ENCODE results near the gene GALK2.

GALK2 gene

DNA sequence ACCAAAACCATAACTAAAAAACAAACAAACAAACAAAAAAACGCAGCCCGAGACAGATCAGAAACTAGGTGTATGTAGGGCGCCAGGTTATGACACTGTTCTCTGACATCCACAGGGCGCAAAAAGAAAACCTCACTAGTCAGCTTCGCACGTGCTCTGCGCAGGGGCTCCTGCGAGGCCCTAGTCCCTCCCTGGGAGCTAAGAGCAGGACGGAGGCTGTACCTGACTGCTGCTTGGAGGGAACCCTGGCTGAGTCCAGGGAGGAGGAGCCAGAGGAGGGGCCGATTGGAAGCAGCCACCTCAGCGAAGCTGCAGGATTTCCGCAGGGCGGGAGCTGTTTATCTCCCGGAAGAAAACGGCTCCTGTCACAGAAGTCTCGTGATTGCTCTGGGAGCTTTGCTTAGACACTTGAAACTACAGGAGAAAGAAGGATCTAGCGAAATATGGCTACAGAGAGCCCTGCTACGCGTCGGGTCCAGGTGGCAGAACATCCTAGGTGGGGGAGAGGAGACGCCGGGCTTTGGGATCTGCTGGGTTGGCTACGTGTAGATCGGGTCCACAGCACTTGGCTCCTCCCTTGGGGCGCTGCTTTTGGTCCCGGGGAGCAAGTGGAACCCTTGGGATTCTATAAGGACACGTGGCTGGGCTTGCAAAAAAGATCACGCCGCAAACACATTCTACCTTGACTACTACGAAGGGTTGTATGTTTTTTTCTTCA is at the start of gene GALK2:
GALK2 (plus strand) TSS at position 368 of the 718 bp plus-strand sequence; CDS start at position 444, 76 bp downstream.
- DNase-seq, result peak; percentile 80

DNA sequence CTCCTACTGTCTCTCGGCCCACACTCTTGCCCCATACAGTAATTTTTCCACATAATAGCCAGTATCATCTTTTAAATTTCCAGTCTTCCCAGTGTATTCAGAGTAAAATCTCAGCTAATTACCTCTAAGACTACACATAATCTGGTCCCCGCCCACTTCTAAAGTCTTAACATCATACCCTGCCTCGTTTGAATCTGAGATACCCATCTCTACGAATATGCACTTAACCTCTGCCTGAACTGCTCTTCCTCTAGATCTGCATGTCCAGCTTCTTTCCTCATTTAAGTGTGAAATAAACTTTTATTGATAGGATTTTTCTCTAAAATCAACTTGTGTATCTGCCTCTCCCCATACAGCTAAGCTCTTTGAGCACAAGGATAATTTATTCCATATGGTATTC is 49.2 kb upstream of the GALK2 start:
- no peak for DNase-seq

DNA sequence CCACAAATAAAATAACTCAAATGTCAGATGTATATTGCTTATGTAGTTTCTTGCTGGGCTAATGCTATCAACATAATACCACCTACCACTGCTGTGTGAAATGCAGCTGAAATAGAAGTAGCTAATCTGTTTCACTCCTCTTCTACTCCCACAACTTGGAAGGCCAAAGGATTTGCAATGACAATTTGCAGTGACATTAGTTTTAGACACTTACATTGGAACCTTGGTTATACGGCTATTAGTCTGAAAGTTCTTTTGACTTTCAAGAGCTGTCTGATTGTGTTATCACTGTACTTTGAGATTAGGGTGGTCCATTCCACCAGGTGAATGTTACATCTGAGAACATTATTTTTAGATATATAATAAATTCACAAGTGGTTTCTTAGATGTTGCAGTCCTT is 48.1 kb upstream of the GALK2 start:
- no peak for DNase-seq

DNA sequence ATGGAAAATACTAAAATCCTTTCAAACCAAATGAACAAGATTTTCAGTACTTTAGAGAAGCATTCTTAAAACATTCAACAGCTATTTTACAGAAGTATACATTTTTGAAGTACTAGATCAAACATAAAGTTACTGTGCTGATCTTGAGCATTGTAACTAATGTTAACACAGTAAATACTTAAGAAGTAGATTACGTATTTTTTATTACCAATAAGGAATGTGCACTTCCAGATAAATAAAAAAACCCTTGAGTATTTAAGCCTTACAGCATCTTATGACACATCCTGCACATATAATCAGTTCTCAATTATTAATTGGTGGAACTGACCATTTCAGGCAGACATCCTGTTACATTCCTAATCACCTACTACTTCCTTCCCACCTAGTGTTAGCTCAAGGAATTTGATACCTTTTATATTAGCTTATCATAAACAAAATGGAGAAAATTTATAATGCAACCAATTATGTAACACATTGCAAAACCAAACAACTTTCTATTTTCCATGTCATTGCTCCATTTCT is 47.4 kb upstream of the GALK2 start:
- DNase-seq, result no peak

DNA sequence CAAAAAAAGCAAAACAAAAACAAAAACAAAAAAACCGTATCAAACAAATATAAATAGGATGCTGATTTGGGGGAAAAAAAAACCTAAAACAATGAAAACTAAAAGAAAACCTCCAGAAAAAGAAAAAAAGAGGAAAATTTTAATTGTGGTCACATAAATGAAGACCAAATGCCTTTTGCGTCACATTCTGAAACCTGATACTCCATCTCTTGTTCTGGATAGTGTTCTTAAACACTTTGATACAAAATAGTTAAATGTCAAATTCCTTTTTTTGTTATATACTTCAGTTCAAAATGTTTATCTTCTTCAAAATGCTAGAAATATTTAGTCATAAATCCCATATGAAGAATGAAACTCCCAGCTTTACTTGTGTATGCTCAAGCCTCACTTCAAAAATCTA is 45.7 kb upstream of the GALK2 start:
- DNase-seq, result no peak

DNA sequence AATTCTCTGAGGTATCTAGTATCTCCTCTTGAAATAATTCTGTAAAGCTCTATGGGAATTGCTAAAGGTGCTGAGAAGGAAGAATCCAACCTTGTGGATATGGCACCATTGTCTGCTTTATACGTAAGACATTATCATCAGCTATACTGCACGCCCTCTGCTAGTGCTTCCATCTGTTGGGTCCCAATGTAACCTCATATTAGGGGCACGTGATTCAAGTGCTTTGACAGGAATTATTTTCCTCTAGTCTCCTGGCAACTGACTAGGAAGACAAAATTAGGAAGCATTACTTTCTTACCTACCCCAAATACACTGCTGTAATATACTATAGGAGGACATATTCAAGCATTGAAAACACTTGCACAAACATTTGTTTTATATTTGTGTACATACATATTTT is 38.6 kb upstream of the GALK2 start:
- no peak for DNase-seq

DNA sequence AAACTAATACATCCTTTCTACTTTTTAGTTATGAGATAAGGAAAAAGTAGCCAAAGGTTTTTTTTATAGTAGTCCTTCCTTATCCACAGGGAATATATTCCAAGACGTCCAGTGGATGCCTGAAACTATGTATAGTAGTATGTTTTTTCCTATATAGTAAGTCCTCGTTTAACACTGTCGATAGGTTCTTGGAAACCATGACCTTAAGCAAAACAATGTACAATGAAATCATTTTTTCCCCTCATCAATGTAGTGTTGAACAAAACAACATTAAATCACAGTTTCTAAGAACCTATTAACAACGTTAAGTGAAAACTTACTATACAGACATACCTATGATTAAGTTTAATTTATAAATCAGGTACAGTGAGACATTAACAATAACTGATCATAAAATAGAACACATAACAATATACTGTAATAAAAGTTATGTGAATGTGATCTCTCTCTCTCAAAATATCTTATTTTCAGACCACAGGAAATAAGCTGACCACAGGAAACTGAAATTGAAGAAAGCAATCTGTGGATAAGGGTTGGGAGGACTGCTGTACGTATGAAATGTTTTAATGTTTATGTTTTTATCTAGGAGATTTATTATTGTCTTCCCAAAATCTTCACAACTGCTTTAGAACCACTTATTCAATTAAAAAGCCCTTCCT is 35.2 kb upstream of the GALK2 start:
- DNase-seq, result no peak

DNA sequence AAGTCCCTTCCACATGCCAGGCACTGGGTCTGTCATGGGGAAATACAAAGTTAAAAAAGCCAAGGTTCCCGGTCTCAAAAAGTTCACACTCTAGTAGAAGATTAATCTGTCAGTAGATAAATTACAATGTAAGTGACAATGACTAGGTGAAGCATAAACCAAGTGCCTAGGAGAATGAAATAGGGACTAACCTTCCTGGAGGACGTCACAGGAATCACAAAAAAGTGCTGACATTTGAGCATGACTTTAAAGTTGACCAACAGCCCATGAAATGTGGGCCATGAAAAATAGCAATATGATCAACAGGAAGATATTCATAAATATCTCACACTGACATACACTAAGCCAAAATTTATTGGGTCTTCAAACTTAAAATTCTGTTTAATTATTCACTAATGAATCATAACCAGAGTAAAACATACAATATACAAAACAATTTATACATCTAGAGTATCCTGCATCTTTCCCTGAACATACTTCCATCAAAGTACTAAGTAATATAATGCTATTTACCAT is 34.6 kb upstream of the GALK2 start:
- no peak for DNase-seq

DNA sequence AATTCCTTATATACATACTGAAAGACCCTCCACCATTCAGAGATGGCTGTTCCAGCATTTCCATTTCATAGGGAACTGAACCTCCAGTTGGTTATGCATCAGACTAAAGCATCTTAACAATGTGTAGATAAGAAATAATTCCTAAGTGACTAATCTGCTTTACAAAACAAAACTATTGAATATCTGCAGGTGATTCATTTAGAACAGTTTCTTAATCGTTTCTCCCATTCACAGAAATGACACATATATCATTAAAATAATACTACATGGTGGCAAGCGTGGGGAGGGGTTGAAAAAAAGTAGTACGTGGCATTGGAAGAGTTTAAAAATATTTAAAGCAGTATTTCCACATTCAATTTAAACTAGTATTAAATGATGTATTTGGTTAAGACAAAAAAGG is 34.1 kb upstream of the GALK2 start:
- no peak for DNase-seq

DNA sequence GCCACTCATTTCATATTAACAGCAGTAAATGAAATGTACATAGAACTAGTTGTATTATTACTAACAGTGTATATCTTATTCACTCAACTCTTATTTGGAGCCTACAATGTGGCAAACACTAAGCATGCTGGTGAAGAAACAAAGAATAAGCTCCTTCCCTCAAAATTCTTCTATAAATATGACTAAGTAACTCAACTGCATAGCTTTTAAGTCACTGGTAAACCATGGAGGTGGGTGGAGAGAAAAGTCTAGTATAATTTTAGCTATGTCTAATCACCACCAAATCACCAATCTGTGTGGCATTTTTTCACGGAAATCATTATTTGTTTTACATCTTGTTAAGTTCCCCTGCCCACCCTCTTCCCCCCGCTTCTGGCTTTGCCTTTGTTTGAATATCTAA is 32.2 kb upstream of the GALK2 start:
- no peak for DNase-seq

DNA sequence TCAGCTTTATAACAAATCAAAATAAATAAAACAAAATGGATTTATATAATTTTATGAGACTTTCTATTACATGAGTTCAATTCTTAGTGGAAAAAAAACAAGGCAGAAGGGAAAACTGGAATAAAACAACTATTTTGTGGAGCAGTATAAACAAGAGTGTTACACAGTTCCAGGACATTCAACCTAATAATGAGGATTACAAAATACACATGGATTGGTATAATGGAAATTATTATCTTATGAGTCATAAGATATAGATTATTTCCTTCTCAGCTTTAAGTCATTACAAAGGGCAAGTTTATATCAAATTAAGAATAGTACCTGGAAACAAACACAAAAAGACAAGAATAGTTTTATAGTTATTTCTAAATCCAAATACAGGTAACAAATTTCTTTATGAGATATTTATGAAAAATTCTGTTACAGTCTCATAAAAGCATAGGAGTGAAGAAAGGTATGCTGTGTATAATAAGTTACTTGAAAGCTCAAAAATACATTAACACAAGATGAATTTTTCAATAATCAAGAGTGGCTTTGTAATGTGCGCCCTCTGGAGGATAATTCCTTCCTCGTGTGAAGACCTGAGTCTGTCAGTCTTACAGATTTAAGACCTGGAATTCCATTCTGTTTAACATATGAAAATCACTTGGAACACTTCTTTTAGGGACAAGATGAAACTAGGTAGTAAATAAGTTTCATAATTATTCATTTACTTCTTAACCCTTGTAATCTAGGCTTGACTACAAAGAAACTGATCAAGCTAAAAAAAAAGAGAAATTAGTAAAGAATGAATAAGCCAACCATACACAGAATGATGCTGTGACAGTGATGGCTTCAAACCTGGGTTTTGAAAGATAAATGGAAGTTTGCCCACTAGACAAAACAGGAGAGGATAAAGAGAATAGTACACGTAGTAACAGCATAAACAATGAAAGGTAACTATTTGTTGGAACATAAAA is 24.1 kb upstream of the GALK2 start:
- no peak for DNase-seq

DNA sequence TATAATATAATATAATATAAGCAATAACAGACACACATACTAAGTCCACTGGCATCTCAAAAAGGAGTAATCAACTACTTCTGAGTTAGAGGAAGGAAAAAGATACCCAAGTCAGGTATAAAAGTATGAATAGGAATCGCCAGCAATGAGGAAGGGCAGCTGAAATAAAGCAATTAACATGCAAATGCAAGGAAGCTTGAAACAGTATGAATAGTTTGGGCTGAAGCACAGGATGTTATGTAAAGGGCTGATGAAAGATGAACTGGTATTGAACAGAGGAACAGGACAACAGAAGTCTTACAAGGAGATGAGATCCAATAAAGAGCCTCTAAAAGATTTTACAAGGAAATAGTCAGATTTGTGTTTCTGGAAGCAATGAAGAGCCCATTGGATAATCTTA is 21.7 kb upstream of the GALK2 start:
- no peak for DNase-seq

DNA sequence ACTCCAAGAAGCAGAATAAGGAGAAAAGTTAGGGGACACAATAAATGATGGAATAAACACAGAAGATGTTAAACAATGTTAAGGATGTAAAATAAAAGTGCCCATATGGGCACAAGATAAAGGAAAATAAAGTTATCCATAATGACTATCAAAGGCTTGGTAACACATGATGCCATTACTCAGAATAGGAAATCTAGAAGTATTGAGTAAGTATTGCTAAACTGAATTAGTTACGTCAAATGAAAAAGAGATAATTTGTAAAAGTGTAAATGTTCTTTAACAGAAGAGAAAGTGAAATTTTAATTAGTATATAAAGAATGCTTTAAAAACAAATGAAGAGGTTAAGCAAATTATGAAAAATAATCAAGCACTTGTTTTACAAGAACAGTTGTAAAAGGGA is 21.3 kb upstream of the GALK2 start:
- DNase-seq, result no peak

DNA sequence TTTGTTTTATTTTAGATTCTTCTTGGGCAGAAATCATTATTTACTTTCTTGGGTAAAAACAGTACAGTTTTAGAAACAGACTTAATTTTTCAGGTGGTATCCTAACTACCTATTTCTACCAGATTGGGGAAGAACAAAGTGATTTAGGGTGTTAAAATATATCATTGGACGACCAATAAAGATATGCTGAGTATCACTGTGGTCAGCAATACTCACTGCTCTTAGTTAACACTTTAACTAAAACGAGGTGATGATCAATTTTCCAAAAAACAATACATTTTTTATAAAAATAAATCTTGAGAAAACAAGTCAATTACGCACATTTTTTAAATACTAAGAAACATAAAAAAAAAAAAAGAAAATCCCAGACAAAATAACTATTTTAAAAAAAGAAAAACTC is 18.2 kb upstream of the GALK2 start:
- no peak for DNase-seq

DNA sequence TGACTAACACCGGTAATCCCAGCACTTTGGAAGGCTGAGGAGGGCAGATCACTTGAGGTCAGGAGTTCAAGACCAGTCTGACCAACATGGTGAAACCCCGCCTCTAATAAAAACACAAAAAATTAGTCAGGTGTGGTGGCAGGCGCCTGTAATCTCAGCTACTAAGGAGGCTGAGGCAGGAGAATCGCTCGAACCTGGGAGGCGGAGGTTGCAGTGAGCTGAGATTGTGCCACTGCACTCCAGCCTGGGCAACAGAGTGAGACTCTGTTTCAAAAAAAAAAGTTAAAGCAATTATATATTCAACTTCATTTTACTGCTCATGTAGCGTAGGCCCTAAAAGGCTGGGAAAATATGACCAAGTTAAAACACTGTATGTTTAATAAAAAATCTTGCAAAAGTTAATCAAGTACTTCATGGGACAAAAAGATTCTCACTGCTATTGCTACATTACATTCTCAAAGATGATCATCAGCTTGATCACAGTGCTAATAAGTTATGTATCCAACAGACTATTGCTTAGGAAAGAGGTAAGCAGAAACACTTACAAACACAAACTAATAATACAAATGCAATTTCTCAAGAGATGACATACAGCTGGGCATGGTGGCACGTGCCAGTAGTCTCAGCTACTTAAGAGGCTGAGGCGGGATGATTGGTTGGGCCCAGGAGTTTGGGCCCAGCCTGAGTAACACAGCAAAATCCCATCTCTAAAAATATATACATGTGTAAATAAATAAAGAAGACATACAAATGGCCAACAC is 17.3 kb upstream of the GALK2 start:
- DNase-seq, result no peak

DNA sequence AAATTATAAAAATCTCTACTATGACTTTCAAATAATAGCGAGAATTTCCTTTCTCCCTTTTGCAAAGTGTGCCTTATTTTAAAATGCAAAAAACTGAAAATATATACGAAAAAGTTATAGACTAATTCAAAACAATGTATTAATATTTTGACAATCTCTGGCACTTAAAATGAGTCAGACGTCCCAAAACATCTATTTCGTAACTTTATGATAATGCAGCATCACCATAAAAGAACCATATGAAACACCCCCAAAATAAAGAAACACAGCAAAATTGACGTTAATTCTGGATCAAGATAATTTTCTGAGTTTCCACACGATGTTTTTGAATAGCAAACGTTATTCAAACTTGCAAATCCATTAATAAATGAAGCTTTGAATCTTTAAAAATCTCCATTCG is 15.7 kb upstream of the GALK2 start:
- no peak for DNase-seq

DNA sequence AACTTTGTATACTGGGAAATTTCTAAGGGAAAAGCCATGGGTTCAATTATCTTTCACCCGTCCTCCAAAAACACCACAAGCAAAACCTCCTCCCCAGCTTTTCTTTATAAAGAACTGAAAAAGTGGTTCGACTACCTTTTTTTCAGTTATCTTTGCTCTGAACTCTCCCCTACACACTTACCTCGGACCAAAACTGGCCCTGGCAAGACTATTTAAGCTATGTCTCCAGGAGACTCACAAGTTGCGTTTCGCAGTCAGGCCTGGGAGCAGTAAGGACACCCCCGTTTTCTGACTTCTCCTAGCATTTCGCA is 15.3 kb upstream of the GALK2 start:
- DNase-seq, result no peak

DNA sequence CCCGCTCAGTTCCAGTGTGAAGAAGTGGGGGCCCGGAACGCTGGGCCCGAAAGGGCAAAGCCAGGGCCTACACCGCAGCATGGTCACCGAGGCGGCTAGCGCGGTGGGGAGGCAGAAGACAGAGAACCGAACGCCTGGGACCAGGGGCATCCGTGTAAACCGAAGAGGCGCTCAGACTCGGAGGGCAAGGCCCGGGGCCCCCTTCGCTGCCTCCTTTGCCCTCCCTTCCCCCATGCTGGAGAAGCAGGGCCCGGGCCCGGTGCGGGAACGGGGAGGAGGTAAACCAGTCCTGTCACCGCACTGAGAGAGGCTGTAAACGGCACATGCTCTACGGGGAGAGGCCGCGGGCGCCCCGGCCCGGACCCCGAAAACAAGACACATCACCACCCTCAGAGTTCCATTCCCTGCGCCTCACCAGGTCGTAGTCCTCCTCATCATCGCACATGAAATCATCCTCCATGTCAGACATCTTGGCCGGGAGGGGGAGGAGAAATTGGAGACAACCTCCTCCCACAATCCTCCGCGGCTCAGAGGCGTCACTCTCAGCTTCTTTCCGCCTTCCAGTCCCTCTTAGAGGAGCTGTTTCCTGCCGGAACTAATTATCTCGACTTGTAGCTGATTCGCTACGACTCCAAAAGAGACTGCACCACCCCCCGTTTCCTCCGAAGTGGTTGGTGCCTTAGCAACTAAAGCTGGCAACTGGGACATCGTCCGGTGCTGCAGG is 14.8 kb upstream of the GALK2 start, which contains the start of gene COPS2:
COPS2 (minus strand) TSS at position 490 of the 724 bp plus-strand sequence; CDS start at position 469, 21 bp downstream.
- DNase-seq, result peak; percentile 90

DNA sequence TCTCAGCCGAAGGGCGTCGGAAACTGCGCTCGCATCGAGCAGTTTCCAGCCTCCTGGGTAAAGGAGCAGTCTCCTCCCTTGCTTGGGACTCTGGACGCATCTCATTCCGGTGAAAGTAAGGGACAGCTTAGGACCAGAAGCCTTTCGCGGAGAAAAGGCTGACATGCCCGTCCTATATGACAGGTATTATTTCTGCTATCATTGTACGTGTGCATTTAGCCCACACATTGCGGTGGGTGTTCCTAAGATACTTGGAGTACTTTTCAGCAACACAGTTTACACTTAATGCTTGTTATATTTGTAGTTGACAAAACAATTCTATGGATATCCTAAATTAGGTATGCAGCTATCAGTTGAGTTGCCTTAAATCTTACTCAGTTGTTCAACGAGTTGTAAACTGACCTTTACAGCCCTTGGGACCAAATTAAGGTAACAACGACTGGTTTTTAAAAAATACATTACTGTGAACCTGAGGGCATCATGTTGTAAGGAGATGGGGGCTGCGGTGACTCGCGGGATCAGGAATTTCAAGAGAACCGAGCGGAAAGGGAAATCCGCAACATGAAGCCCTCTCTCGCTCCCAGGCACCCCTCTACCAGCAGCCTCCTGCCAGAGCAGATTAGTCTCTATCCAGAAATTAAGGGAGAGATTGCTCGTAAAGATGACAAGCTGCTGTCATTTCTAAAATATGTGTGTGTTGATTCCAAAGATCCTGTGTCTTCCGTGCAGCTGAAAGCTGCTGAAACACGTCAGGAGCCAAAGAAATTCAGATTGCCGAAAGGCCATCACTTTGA is 14.0 kb upstream of the GALK2 start:
- DNase-seq, result no peak

DNA sequence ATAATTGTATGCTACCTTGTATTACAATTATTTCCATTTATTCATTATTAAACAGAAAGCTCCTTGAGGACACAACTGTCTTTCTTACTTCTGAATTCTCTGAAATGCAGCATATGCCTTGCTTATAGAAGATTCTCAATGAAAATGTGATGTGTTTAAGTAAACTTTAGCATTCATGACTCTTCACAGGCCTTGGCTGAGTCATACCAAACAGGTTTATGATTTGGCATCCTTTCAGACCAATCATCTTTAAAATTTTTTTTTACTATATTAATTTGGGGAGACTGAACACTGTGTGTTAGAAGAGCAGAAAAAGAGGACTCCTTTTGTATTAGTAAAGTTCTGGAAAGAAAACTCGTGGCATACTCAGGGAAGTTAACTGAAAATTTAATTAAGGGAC is 6.4 kb upstream of the GALK2 start:
- no peak for DNase-seq

DNA sequence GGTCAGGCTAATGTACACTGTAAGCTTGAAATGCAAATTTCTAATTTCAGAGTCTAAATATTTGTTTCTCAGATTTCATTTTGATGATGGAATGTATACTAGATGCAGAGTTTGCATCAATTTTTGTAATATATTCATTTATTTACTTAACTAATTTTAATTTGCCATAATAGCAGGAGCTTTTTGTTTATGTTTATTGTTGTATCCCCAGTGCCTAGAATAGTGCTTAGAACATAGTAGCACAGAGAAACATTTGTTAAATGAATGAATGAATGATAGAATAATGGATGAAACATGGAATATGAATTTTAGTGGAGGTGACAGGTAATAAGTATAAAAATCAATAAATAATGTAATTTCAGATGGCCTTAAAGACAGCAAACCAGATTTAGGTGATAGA is 5.2 kb upstream of the GALK2 start:
- no peak for DNase-seq
